ENCODE data around the gene SPSB2.

GRCh38 chr12:6894321-6894720 is 21.2 kb upstream of the SPSB2 start:
- no peak for TF ChIP-seq MAX (IDR thresholded peaks at IDR 0.05; ENCODE audit: low read depth, low read length)
- no peak for TF ChIP-seq CTCF (IDR thresholded peaks at IDR 0.05; ENCODE audit: low read depth, low read length)

Data from NB4 (cell line).